Measurements from ENCODE around the gene C13orf42. TPM values are rescaled to one million over a fixed set of nuclear protein-coding genes. Genes with fewer than 3 reads are reported as not detected.
"Not testable (repeated sequence)": the region's sequence is repeated elsewhere in the genome, so short reads cannot be mapped to it uniquely, and the experiment has no call there.

C13orf42 gene
- polyA plus RNA-seq, 10 donors = 0.10 to 0.26 (median 0.10) TPM; not detected in 7

DNA sequence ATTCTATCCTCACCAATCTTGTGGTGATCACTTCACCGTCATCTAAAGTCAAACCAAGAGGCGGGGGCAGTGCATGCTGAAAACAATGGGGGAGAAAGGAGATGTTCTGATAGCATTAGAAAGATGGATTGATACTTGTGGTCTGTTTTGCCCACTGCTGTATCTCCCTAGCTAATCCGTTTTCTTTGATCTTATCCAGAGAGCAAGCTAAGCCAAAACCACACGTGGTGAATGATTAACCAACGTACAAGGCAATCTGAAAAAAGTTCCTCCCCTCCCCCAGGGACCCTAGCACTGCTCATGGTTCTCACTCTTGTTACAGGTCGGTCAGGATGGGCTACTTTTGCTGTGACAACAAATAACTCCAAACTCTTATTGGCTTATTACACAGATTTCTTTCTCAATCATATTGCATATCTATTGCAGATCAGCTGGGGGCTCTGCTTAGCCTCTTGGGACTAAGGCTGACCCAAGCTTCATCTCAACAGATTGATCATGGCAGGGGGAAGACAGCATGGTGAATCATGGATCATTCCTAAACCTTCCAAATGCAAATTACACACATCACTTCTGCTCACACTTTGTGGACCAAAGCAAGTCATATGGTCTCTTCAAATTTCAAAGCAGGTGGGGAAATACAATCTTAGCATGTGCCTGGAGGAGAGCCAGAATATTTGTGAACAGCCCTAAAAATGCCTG is 11.9 kb upstream of the C13orf42 start:
- peak in 1 of 3 donors; percentile 10 for DNase-seq

DNA sequence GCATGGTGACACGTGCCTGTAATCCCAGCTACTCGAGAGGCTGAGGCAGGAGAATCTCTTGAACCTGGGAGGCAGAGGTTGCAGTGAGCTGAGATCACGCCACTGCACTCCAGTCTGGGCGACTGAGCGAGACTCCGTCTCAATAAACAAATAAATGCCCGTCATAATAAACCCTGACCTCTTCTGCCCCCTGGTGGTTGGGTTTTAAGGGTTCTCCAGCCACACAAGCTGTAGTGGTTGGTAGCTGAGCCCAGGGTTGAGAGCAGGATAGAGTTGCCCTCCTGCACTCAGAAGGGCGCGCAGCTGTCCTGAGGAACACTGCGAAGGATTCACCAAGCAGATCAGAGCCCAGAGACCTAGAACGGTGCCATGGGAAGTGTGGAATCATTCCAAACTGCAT is 9.8 kb upstream of the C13orf42 start:
- not testable (repeated sequence) for DNase-seq

- DNase-seq = no peak
Measured at GRCh38 chr13:51118809-51119431, 7.8 kb upstream of the C13orf42 start.

- no peak for DNase-seq
Measured at GRCh38 chr13:51113969-51114368, 2.9 kb upstream of the C13orf42 start.

DNA sequence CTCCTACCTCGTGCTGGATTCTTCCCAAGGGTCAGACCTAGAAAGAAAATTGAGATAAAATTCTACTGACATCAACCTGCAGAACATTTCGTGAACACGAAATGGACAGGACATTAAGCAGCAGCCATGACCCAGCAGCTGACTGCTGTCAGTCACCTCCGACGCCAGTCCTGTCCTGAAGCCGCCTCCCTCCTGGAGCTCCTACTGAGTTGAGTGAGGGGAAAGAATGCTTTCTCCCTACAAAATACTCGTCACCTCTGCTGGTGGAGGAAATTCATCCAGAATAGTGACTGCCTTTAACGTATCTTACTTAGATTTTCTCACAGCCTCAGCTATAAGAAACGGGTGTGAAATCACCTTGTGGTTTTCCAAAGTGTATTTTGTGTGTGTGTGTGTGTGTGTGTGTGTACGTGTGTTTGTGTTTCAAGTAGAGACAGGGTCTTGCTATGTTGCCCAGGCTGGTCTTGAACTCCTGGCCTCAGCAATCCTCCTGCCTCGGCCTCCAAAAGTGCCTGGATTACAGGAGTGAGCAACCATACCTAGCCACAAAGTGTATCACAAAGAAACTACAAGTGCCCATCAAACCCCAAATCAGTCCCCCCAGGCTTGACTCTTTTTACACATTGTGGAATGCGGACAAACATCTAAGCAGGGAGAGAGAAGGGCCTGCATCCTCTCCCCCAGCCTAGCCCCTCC is 2.3 kb upstream of the C13orf42 start:
- DNase-seq = no peak

DNA sequence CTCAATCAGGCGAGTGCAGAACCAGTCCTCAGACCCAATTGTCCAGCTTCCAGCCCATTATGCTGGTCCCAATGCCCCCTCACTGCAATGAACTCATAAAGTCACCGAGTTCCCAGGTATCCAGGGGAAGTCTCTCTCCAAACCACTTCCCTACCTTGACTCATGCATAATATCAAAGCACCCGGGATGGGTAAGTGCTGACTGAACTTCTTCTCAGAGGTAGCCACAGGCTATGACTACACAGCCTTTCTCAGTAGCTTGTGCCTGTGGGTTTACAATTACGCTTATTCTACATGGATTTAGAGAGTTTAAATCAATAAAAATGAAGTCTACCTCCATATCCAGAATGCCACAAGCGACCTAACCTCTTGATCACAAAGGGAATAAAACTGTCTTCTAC is 1.7 kb upstream of the C13orf42 start:
- DNase-seq = no peak

DNA sequence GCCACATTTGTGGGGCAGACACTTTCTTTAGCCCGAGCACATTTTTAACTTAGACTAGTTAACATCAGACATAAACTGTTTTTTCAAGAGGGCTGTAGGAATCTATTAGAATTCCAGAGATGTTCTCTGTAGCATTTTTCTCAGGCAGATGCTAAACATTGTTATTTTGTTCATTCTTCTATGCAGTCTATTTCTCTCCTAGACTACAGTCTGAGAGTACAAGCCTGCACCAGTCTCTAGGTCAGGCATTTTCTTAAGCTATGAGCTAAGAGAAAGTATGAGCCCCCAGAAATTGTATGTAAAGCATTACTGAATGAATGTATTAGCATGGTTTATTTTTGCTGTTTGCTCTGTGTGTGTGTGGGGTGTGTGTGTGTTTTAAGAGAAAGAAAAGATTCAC is 923 bp upstream of the C13orf42 start:
- no peak for DNase-seq

GRCh38 chr13:51107996-51108395 is 3.1 kb downstream of the C13orf42 start:
- DNase-seq = no peak

- no peak for DNase-seq
Measured at GRCh38 chr13:51105046-51105445, 6.0 kb downstream of the C13orf42 start.

GRCh38 chr13:51101636-51102235 is 9.3 kb downstream of the C13orf42 start:
- no peak for DNase-seq

- DNase-seq = no peak
Measured at GRCh38 chr13:51097353-51098043, 13.6 kb downstream of the C13orf42 start.

- DNase-seq = no peak
Measured at GRCh38 chr13:51096131-51096530, 14.9 kb downstream of the C13orf42 start.

DNA sequence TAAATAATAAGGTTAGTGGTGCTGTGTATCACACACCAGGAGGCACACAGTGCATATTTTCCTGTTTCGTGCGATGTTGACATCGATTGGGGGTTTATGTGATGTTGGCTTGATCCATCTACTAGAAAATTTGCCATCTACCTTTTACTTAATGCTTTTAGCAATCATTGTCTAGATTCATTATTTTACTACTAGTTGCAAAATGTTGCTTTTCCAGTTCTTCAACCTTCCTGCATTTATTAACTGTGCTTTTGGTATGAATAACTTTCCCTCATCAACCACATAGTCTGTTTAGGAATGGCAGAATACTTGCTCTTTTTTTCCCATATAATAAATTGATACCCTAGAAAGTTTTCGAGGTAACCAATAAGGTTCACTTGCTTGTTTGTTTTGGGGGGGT is 17.5 kb downstream of the C13orf42 start:
- DNase-seq = no peak

DNA sequence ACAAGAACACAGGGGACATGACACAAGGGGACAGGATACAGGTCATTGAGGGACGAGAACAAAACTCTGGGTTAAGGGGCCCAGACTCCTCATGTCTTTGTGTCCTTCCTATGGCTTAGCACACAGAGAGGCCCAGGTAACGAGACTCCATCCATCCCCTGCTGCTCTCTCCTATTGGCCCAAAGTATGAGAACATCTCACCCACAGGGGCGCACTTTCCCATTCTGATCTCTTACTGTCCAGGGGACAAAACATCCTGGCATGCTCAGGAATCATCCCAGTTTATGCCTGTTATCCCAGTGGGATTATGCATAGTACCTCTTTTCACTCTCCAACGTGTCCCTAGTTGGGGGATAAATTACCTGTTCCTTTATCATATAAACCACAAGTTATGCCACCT is 19.2 kb downstream of the C13orf42 start:
- no peak for DNase-seq

DNA sequence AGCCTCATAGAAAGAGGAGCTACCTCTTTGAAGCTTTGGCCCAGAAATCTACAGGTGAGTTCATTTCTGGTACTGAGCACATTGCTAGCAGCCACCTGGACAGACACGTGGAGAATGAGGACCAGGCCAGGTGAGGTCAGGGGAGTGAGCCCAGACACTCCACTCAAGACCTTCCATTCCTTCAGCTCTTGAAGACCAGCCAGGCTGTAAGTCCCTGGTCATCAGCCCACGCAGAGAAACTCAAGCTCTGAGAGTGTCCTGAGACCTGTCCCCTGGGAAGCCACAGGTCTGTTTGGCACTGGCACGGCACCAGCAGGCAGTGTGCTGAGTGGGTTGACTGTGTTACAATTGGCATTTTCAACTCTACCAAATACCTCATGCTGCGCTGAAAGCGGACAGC is 27.4 kb downstream of the C13orf42 start:
- DNase-seq = no peak

DNA sequence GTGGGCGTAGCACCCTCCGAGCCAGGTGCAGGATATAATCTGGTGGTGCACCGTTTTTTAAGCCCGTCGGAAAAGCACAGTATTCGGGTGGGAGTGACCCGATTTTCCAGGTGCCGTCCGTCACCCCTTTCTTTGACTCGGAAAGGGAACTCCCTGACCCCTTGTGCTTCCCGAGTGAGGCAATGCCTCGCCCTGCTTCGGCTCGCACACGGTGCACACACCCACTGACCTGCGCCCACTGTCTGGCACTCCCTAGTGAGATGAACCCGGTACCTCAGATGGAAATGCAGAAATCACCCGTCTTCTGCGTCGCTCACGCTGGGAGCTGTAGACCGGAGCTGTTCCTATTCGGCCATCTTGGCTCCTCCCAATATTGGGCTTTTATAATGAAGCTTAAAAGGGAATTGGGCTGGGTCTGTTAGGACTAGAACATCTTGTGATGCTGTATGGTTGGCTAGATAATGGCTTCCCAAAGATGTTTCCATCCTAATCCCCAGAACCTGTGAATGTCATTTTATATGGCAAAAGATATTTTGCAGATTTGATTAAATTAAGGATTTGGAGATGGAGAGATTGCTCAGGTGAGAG is 30.5 kb downstream of the C13orf42 start:
- not testable (repeated sequence) for DNase-seq

- DNase-seq = no peak
Measured at GRCh38 chr13:51071493-51071892, 39.6 kb downstream of the C13orf42 start.

DNA sequence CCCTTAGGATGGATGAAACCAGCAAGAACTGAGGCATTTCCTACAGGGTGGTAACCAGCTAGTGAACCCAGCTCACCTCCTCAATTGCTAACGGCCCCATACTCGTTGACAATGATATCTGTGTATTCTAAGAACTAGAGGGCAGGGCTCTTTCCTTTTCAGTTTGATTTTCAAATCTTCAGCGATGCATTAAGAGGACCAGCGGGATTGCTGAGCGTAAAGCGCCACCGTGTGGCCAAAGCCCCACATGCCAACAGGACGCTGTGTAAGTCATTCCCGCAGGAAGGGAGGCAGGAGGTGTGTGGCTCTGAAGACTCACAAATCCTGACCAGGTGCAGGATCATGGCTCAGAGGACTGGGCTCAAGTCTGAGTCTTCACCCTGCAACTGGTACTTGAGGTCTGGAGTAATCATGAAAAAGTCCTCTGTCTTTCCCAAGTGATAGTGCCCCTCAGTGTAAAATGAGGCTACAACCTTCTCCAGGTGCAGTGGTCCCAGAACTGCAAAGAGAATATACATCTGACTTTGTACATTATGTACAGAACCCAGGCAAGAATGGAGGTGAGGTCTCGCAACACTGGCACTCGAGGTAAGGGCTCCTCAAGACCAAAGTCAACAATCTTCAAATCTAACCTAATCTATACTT is 40.9 kb downstream of the C13orf42 start:
- DNase-seq = peak; percentile 75 to 89 (median 87)

- no peak for DNase-seq
Measured at GRCh38 chr13:51068501-51068900, 42.6 kb downstream of the C13orf42 start.

GRCh38 chr13:51067706-51068105 is 43.4 kb downstream of the C13orf42 start:
- DNase-seq = peak in 1 of 3 donors; percentile 56

- DNase-seq = no peak
Measured at GRCh38 chr13:51067210-51067701, 43.8 kb downstream of the C13orf42 start.

Measured in muscle of back (tissue), 11 donors.